SH-SY5Y (cell line): ENCODE measurements around the gene DUSP5.

Experiments used
- GATA2 ChIP-seq: IDR thresholded peaks from 2 replicates; pipeline ENCODE4 v1.6.1; 2011; ENCODE audit warnings: mild to moderate bottlenecking, low read depth, low read length
- GATA3 ChIP-seq: IDR thresholded peaks from 2 replicates; pipeline ENCODE4 v1.6.1; 2011; ENCODE audit warnings: low read depth, mild to moderate bottlenecking, low read length, moderate library complexity

DUSP5 gene

GRCh38 chr10:110513949-110514348 lies 16.2 kb downstream of the DUSP5 start:
- TF ChIP-seq GATA3 = no peak
- TF ChIP-seq GATA2 = no peak

- TF ChIP-seq GATA3 (no peak), GATA2 (no peak)
Measured at GRCh38 chr10:110514848-110515247, 17.1 kb downstream of the DUSP5 start.

- TF ChIP-seq GATA3 = no peak
- no peak for TF ChIP-seq GATA2
Measured at GRCh38 chr10:110516815-110517492, 19.2 kb downstream of the DUSP5 start.

GRCh38 chr10:110522365-110522988 lies 24.8 kb downstream of the DUSP5 start:
- no peak for TF ChIP-seq GATA2
- no peak for TF ChIP-seq GATA3

GRCh38 chr10:110523736-110524135 lies 26.0 kb downstream of the DUSP5 start:
- TF ChIP-seq GATA3 = no peak
- TF ChIP-seq GATA2 = no peak

- no peak for TF ChIP-seq GATA3
- no peak for TF ChIP-seq GATA2
Measured at GRCh38 chr10:110524179-110524858, 26.6 kb downstream of the DUSP5 start.

GRCh38 chr10:110524859-110525232 lies 27.1 kb downstream of the DUSP5 start:
- TF ChIP-seq GATA3 = no peak
- TF ChIP-seq GATA2 = no peak

- TF ChIP-seq GATA3 = no peak
- no peak for TF ChIP-seq GATA2
Measured at GRCh38 chr10:110525349-110526260, 27.9 kb downstream of the DUSP5 start.

- TF ChIP-seq GATA3 (no peak), GATA2 (no peak)
Measured at GRCh38 chr10:110527731-110528171, 30.0 kb downstream of the DUSP5 start.

GRCh38 chr10:110528224-110528996 lies 30.7 kb downstream of the DUSP5 start:
- no peak for TF ChIP-seq GATA3
- no peak for TF ChIP-seq GATA2

GRCh38 chr10:110529596-110530011 lies 31.9 kb downstream of the DUSP5 start:
- TF ChIP-seq GATA3 (no peak), GATA2 (no peak)

GRCh38 chr10:110530131-110530831 lies 32.6 kb downstream of the DUSP5 start:
- no peak for TF ChIP-seq GATA3
- no peak for TF ChIP-seq GATA2

- TF ChIP-seq GATA3 (no peak), GATA2 (no peak)
Measured at GRCh38 chr10:110531687-110532086, 34.0 kb downstream of the DUSP5 start.
